HG03439 (cell line): ENCODE results near the gene ZNF358.

ENCODE experiments used
- ATAC-seq: cut with Tn5 transposase; IDR thresholded peaks from one replicate; pipeline ENCODE4 v1.9.1; 2021; ENCODE audit warnings: mild to moderate bottlenecking, moderate library complexity; ENCODE audit not compliant: unreplicated experiment

Gene ZNF358

GRCh38 chr19:7515645-7516151 lies at the start of gene ZNF358:
ZNF358 (plus strand) TSS chr19:7516103; CDS start chr19:7519243, 3,140 bp downstream.
- no peak for ATAC-seq

GRCh38 chr19:7467009-7467989 lies 48.6 kb upstream of the ZNF358 start:
- no peak for ATAC-seq

DNA sequence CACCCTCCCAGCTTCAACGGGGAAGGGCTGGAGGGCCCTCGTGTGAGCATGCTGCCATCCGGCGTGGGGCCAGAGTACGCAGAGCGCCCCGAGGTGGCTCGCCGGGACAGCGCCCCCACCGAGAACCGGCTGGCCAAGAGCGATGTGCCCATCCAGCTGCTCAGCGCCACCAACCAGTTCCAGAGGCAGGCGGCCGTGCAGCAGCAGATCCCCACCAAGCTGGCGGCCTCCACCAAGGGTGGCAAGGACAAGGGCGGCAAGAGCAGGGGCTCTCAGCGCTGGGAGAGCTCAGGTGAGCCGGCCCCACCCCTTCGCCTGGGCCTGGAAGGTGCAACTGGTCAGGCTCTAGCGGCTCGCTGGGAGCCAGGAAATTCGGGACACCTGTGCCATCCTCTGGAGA lies 47.1 kb upstream of the ZNF358 start:
- ATAC-seq: no peak

DNA sequence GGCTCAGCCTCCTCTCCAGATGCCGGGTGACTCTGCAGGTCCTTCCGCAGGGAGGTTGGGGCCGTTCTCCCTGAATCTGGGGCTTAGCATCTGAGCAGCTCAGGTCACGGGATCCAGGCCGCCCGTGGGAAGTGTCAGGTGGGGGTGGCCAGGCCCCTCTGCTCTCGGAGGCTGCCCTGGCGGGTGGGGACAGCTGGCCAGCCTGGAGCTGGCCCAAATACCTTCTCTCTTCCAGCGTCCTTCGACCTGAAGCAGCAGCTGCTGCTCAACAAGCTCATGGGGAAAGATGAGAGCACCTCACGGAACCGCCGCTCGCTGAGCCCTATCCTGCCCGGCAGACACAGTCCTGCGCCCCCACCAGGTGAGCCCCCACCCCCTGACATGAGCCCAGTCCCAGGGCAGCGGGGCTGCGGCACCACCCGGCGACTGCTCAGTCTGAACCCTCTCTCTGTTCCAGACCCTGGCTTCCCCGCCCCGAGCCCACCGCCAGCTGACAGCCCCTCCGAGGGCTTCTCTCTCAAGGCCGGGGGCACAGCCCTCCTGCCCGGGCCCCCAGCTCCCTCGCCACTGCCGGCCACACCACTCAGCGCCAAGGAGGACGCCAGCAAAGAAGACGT lies 46.1 kb upstream of the ZNF358 start:
- ATAC-seq: no peak

DNA sequence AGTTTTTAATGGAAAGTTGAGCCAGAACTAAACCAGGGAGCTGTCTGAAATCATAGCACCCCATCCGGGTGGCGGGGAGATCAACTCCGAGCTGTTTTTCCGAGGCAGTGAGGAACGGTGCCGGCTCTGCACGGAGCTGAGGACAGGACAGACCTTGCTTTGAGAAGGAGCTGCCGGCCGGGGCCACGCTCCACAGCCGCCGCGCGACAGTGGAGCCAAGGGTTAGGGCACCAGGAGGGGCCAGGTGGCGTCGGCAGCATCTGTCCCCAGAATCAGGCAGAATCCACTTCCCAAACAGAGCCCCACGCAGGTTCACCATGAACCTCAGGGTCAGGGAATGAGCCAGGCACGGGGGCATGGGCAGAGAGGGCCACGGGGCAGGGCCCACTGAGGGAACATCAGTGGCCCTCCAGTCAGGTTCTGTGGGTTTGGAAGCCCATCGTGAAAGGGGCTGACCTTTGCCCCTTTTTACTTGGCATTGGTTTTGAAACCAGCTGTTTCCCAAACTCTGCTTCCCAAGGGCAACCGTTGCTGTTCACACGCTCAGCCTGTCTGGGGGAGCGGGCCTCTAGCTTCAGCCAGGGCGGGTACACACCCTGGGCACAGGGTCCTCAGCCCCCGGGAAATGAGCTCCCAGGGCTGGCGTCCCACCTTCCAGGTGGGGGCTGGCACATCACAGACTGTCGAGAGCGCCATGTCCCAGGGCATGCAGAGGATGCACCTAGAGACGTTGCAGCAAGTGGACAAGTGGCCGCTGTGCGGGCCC lies 45.2 kb upstream of the ZNF358 start:
- ATAC-seq: no peak

DNA sequence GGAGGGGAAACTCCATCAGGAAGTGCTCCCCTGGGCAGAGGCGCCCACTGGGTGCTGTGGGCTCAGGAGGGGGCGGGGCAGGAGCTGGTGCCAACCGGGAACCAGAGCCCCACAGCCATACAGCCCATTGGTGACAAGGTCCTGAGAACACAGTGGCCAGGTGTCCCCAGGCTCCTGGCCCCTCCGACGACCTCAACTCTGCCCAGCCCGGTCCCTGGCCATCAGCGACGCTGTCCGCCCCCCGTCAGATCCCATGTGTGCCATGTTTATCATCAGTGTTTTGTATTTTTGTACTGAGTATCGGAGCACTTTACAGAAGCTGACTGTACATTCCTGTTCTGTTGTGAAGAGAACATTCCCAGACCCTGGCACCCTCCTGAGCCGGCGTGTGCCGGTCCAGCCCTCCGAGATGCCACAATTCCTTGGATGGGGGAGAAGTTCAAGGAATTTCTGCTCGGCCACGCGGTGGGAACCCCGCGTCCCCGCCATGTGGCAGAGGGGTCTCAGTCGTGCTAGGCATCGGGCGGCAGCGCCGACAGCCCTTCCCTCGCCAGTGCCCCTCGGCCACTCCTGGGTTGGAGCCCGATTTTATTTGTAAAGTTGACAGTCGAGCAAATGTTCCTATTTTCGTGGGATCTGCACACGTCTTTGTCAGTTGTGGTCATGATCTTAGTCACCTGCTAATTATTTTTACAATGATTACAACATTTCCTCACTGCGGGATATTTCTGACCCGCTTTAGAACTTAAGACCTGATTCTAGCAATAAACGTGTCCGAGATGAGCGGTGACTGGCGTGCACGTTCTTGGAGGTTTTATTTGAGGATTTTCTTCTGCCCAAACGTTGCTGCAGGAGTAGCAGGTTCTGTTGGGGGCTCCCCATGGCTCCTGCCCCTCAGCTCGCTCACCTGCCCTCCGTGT lies 43.9 kb upstream of the ZNF358 start:
- no peak for ATAC-seq

GRCh38 chr19:7475665-7476064 lies 40.2 kb upstream of the ZNF358 start:
- no peak for ATAC-seq

DNA sequence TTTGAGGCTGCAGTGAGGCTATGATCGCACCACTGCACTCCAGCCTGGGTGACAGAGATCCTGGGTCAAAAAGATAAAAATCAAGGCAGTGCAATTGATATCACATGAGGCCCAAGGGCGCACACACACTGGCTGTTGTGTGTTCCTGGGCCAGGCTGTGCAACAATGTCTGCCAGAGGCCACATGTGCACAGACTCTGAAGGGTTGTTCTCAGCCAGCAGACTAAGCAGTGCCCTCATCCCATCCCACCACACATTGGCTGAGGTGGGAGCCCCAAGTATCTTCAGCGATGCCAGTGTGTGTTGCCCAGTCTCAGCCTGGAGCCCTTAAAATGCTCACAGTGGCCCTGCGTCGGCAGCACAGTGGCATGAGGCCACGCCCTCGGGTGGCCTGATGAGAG lies 39.7 kb upstream of the ZNF358 start:
- no peak for ATAC-seq

DNA sequence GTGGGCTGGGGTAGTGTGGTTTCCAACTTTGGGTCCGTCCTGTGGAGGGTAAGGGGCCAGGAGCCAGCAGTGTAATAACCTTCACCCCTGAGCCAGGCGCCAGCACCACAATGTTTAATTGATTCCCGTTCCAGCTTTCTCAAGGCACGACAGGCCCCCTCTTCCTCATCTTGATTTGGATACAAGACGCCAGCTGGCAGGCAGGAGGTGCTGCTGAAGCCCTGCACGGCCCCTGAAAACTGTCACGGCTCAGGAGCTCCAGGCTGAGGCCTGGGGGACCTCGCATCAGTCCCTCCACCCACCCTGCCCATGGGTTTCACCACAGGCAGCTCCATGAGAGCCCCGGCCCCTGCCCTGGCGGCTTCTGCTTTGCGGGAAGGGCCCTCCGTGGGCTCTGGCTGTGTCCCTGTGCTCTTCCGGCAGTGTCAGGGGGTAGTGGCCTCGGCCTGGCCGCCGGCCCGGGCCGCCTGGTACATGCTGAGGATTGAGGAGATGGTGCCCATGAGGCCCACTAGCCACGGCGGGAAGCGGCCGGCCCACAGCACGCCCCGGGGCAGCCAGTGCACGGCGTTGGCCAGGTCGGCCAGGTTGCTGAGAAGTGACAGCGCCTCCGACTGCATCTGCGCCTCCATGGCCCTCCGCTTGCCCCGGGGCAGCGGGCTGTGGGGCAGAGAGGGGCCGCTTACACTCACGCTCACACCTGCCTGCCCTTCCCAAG lies 39.0 kb upstream of the ZNF358 start:
- no peak for ATAC-seq

DNA sequence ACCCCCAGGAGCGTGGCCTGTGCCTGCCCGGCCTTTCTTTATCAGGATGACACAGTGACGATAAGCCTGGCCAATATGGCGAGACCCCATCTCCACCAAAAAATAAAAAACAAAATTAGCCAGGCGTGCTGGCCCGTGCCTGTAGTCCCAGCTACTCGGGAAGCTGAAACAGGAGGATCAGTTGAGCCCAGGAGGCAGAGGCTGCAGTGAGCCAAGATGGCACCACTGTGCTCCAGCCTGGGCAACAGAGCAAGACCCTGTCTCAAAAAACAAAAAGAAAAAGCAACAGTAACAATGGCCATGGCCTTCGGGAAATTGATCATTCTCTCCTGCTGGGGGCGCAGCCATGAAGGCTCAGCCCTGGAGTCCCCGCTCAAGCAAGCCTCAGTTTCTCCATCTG lies 38.1 kb upstream of the ZNF358 start:
- no peak for ATAC-seq

- no peak for ATAC-seq
Measured at GRCh38 chr19:7478173-7478842, 37.6 kb upstream of the ZNF358 start.

- no peak for ATAC-seq
Measured at GRCh38 chr19:7478843-7479227, 37.1 kb upstream of the ZNF358 start.

- ATAC-seq: no peak
Measured at GRCh38 chr19:7480222-7480969, 35.5 kb upstream of the ZNF358 start.

DNA sequence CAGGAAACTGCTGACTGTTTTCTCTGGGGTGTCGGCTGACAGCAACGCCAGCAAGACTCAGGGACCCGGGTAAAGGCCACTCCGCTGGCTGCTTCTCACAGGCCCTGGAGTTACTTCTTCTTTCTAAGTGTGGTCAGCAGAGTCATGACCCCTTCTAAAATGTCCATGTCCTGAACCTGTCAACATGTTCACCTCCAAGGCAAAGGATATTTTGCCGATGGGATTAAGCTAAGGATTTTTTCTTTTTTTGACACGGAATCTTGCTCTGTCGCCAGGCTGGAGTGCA lies 35.0 kb upstream of the ZNF358 start:
- no peak for ATAC-seq

DNA sequence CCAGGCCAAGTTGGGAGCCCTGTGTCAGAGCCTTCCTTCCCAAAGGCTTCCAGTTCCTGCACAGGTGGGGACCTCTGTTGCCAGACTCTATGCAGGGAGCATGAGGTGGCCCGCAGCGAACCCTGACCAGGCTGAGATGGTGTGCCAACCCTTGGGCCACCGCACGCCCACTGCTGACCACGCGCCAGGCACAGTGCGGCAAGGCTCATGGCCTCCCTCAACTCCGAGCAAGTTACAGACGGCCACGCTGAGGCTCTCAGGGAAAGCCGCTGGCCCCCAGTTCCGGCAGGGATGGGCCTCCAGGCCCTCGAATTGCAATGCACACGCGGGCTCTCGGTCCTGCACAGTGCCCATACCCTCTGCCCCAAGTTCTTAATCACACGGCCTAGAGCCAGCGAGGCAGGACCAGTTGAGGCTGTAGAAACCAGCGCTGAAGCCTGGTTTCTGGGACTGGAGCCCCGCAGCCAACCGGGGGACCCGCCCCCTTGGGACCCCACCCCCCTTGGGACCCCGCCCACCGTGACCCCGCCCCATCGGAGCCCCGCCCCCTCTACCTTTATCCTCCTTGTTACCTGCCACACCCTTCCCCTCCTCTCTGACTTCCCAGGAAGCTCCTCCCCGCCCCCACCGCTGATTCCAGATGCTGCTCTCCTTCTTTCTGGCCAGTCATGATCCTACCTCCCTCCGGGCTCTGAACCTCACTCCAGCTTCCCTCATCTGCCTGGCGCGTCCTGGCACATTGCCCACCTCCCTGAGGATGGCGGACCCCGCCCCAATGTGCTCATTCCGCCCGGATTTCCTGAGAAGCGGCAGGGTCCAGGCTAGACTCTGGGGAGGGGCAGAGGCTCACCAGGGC lies 33.1 kb upstream of the ZNF358 start:
- no peak for ATAC-seq

DNA sequence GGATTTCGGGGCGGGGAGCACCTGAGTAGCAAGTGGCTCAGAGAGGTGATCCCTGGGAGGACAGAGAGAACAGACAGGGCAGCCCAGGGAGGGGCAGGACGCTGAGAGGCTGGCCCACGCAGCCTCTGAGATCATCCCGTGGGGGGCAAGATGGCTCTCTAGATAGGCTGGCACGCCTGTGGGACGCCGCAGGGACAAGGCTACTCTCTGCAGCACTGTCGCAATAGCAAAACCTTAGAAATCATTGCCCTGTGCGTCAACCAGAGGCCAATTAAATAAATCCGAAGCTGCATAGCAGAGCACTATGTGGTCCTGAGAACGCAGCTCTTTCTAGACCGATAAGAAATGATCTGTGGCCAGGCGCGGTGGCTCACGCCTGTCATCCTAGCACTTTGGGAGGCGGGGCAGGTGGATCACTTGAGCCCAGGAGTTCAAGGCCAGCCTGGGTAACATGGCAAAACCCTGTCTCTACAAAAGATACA lies 32.1 kb upstream of the ZNF358 start:
- no peak for ATAC-seq

GRCh38 chr19:7486923-7487322 lies 29.0 kb upstream of the ZNF358 start:
- no peak for ATAC-seq
